HEK293 (cell line): ENCODE data around the gene NUDT3.
A peak's percentile ranks its signal among the peaks of the same experiment; 100 is the strongest.

Experiments
- HOXA7 ChIP-seq: sonication (generic); formaldehyde crosslinking; IDR thresholded peaks from 2 replicates; pipeline ENCODE4 v1.8.1; 2022; ENCODE audit warnings: missing genetic modification reagents, borderline replicate concordance
- HOXC10 ChIP-seq: sonication (generic); formaldehyde crosslinking; IDR thresholded peaks from 2 replicates; pipeline ENCODE4 v1.8.1; 2023; ENCODE audit warnings: mild to moderate bottlenecking, missing genetic modification reagents
- PRDM10 ChIP-seq: fragments of 450-650 bp; formaldehyde crosslinking; IDR thresholded peaks from 2 replicates; pipeline ENCODE4 v1.5.1; 2016; ENCODE audit warnings: missing biosample characterization, missing genetic modification characterization
- REST ChIP-seq: fragments of 450-650 bp; formaldehyde crosslinking; IDR thresholded peaks from 2 replicates; pipeline ENCODE4 v1.5.1; 2016; ENCODE audit warnings: missing biosample characterization, missing genetic modification characterization
- ZBTB10 ChIP-seq: fragments of 450-650 bp; formaldehyde crosslinking; IDR thresholded peaks from 2 replicates; pipeline ENCODE4 v1.5.1; 2016; ENCODE audit warnings: missing biosample characterization, missing genetic modification characterization
- ZFHX2 ChIP-seq: fragments of 450-650 bp; formaldehyde crosslinking; conservative IDR thresholded peaks from 2 replicates; pipeline ENCODE4 v1.5.1; 2016; ENCODE audit warnings: missing biosample characterization, missing genetic modification characterization
- ZFP37 ChIP-seq: fragments of 450-650 bp; formaldehyde crosslinking; IDR thresholded peaks from 2 replicates; pipeline ENCODE4 v1.5.1; 2016; ENCODE audit warnings: missing biosample characterization, missing genetic modification characterization
- ZNF174 ChIP-seq: fragments of 450-650 bp; formaldehyde crosslinking; IDR thresholded peaks from 2 replicates; pipeline ENCODE4 v1.5.0; 2017; ENCODE audit warnings: missing biosample characterization, mild to moderate bottlenecking, missing genetic modification characterization
- ZNF211 ChIP-seq: fragments of 450-650 bp; formaldehyde crosslinking; IDR thresholded peaks from 2 replicates; pipeline ENCODE4 v1.5.1; 2016; ENCODE audit warnings: low read depth, missing biosample characterization, missing genetic modification characterization
- ZNF23 ChIP-seq: fragments of 450-650 bp; formaldehyde crosslinking; IDR thresholded peaks from 2 replicates; pipeline ENCODE4 v1.5.1; 2016; ENCODE audit warnings: missing biosample characterization, missing genetic modification characterization, borderline replicate concordance
- ZNF311 ChIP-seq: fragments of 450-650 bp; formaldehyde crosslinking; IDR thresholded peaks from 2 replicates; pipeline ENCODE4 v1.5.1; 2017; ENCODE audit warnings: missing biosample characterization, missing genetic modification characterization, borderline replicate concordance
- ZNF341 ChIP-seq: fragments of 450-650 bp; formaldehyde crosslinking; IDR thresholded peaks from 2 replicates; pipeline ENCODE4; 2016; ENCODE audit warnings: low read depth, missing biosample characterization, missing genetic modification characterization
- ZNF366 ChIP-seq: fragments of 450-650 bp; formaldehyde crosslinking; conservative IDR thresholded peaks from 2 replicates; pipeline ENCODE4 v1.5.1; 2016; ENCODE audit warnings: missing biosample characterization, missing genetic modification characterization
- ZNF398 ChIP-seq: fragments of 450-650 bp; formaldehyde crosslinking; IDR thresholded peaks from 2 replicates; pipeline ENCODE4 v1.5.1; 2017; ENCODE audit warnings: missing biosample characterization, missing genetic modification characterization
- ZNF555 ChIP-seq: fragments of 450-650 bp; formaldehyde crosslinking; conservative IDR thresholded peaks from 2 replicates; pipeline ENCODE4 v1.5.1; 2017; ENCODE audit warnings: missing biosample characterization, mild to moderate bottlenecking, missing genetic modification characterization, inconsistent platforms
- ZNF623 ChIP-seq: fragments of 450-650 bp; formaldehyde crosslinking; IDR thresholded peaks from 2 replicates; pipeline ENCODE4 v1.5.1; 2016; ENCODE audit warnings: missing biosample characterization, missing genetic modification characterization
- ZNF629 ChIP-seq: fragments of 450-650 bp; formaldehyde crosslinking; IDR thresholded peaks from 2 replicates; pipeline ENCODE4 v1.5.1; 2017; ENCODE audit warnings: missing biosample characterization, missing genetic modification characterization
- ZNF660 ChIP-seq: fragments of 450-650 bp; IDR thresholded peaks from 2 replicates; pipeline ENCODE4 v1.5.1; 2018; ENCODE audit warnings: missing biosample characterization, mild to moderate bottlenecking, missing genetic modification characterization
- ZNF677 ChIP-seq: fragments of 450-650 bp; IDR thresholded peaks from 2 replicates; pipeline ENCODE4 v1.5.0; 2018; ENCODE audit warnings: missing biosample characterization, mild to moderate bottlenecking, missing genetic modification characterization, moderate library complexity
- ZNF692 ChIP-seq: fragments of 450-650 bp; formaldehyde crosslinking; IDR thresholded peaks from 2 replicates; pipeline ENCODE4 v1.5.1; 2016; ENCODE audit warnings: missing biosample characterization, missing genetic modification characterization
- ZNF704 ChIP-seq: fragments of 450-650 bp; formaldehyde crosslinking; IDR thresholded peaks from 2 replicates; pipeline ENCODE4 v1.5.1; 2016; ENCODE audit warnings: missing biosample characterization, missing genetic modification characterization
- ZSCAN30 ChIP-seq: fragments of 450-650 bp; IDR thresholded peaks from 2 replicates; pipeline ENCODE4 v1.5.1; 2018; ENCODE audit warnings: missing biosample characterization, mild to moderate bottlenecking, missing genetic modification characterization, moderate library complexity

NUDT3 gene

GRCh38 chr6:34236443-34237315 lies 155.8 kb downstream of the NUDT3 start, which contains the start of gene HMGA1 (continued):
- TF ChIP-seq ZNF704 = no peak
- TF ChIP-seq ZNF398 (tag by site-specific recombination) = 0 out of 2 replicates have a peak, but pooled peaks have one; percentile 19
- peak; percentile 60 for TF ChIP-seq ZNF660 (tag by site-specific recombination)
- peak; percentile 91 for TF ChIP-seq ZNF692 (tag by site-specific recombination)
- TF ChIP-seq ZNF366 = no peak
- peak; percentile 76 for TF ChIP-seq PRDM10 (tag by site-specific recombination)
- TF ChIP-seq ZFP37 (tag by site-specific recombination) = no peak
- TF ChIP-seq ZBTB10 (tag by site-specific recombination) = no peak
- no peak for TF ChIP-seq HOXA7
- TF ChIP-seq ZNF623 (tag by site-specific recombination) = no peak
- TF ChIP-seq ZNF341 (tag by site-specific recombination) = peak; percentile 41
- TF ChIP-seq ZNF677 = no peak
- TF ChIP-seq HOXC10 (CRISPR knock-in tag) = no peak
- TF ChIP-seq ZNF174 (tag by site-specific recombination) = no peak
- TF ChIP-seq ZNF555 (tag by site-specific recombination) = no peak
- TF ChIP-seq ZSCAN30 (tag by site-specific recombination) = 0 out of 2 replicates have a peak, but pooled peaks have one; percentile 13
- 0 out of 2 replicates have a peak, but pooled peaks have one; percentile 16 for TF ChIP-seq REST (tag by site-specific recombination)
- TF ChIP-seq ZNF211 (tag by site-specific recombination) = no peak
- no peak for TF ChIP-seq ZNF23 (tag by site-specific recombination)
- no peak for TF ChIP-seq ZNF629
- TF ChIP-seq ZFHX2 (tag by site-specific recombination) = peak; percentile 99
- no peak for TF ChIP-seq ZNF311 (tag by site-specific recombination)
